ENCODE data around the gene DTHD1. TPM values are rescaled to one million over a fixed set of nuclear protein-coding genes. Genes with fewer than 3 reads are reported as not detected.

DTHD1 gene
- total RNA-seq, 3 donors from 2014 or later (not counting 1 experiment from before 2014, with no cell fraction given): 67.0 to 95.4 (median 81.5) TPM

DNA sequence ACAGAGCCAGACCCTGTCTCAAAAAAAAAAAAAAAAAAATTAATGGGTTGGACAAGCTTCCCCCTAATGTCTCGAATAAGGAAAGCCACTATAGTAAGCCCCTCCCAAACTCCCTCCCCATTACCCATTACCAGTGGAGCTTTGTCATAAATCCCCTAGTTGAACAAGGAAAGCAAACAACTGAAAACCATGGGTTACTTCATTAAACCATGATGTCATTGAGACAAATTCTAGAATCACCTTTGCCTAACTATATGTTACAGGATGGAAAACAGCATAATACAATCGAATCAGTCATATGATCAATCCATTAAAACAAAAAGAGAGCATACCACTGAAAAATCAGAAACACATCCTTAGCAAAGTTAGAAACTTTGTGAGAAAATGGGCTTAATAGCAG, 45.3 kb upstream of the DTHD1 start:
- no peak overlapping the region for H3K4me3 ChIP-seq (ENCODE audit: low read length)
- H3K27ac Mint-ChIP-seq: no peak overlapping the region
- DNase-seq (no peak), ATAC-seq (no peak)
- H3K4me1 ChIP-seq (ENCODE audit: control insufficient read depth, insufficient read depth, low read length): peaks cover 42% of the 10 kb centered on the region
- no peaks in the 10 kb centered on the region for H3K36me3 Mint-ChIP-seq
- H3K9me3 ChIP-seq (ENCODE audit: control insufficient read depth, insufficient read depth, low read length): peaks cover 3% of the 10 kb centered on the region
- no peak overlapping the region for H3K4me3 Mint-ChIP-seq
- peaks cover 0 to 3% of the 10 kb centered on the region in 2 donors for H3K9me3 Mint-ChIP-seq
- no peak overlapping the region for H3K27ac ChIP-seq (ENCODE audit: low read length)
- no peaks in the 10 kb centered on the region for H3K27me3 Mint-ChIP-seq (ENCODE audit: low read depth in 2 of 2)
- no peaks in the 10 kb centered on the region for H3K27me3 ChIP-seq (ENCODE audit: control insufficient read depth, insufficient read depth, low read length)
- intact Hi-C loops (cut with micrococcal nuclease): no loop called here
- peaks cover 92 to 94% of the 10 kb centered on the region in 2 donors for H3K4me1 Mint-ChIP-seq
- TF ChIP-seq, protein P1, sequence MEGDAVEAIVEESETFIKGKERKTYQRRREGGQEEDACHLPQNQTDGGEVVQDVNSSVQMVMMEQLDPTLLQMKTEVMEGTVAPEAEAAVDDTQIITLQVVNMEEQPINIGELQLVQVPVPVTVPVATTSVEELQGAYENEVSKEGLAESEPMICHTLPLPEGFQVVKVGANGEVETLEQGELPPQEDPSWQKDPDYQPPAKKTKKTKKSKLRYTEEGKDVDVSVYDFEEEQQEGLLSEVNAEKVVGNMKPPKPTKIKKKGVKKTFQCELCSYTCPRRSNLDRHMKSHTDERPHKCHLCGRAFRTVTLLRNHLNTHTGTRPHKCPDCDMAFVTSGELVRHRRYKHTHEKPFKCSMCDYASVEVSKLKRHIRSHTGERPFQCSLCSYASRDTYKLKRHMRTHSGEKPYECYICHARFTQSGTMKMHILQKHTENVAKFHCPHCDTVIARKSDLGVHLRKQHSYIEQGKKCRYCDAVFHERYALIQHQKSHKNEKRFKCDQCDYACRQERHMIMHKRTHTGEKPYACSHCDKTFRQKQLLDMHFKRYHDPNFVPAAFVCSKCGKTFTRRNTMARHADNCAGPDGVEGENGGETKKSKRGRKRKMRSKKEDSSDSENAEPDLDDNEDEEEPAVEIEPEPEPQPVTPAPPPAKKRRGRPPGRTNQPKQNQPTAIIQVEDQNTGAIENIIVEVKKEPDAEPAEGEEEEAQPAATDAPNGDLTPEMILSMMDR (IDR thresholded peaks at IDR 0.05): no peak
- H3K36me3 ChIP-seq (ENCODE audit: control insufficient read depth, insufficient read depth, low read length): peaks cover 20% of the 10 kb centered on the region
- WGBS (ENCODE audit: insufficient coverage): 100% methylated on average over 2 of the region's 2 CpGs

DNA sequence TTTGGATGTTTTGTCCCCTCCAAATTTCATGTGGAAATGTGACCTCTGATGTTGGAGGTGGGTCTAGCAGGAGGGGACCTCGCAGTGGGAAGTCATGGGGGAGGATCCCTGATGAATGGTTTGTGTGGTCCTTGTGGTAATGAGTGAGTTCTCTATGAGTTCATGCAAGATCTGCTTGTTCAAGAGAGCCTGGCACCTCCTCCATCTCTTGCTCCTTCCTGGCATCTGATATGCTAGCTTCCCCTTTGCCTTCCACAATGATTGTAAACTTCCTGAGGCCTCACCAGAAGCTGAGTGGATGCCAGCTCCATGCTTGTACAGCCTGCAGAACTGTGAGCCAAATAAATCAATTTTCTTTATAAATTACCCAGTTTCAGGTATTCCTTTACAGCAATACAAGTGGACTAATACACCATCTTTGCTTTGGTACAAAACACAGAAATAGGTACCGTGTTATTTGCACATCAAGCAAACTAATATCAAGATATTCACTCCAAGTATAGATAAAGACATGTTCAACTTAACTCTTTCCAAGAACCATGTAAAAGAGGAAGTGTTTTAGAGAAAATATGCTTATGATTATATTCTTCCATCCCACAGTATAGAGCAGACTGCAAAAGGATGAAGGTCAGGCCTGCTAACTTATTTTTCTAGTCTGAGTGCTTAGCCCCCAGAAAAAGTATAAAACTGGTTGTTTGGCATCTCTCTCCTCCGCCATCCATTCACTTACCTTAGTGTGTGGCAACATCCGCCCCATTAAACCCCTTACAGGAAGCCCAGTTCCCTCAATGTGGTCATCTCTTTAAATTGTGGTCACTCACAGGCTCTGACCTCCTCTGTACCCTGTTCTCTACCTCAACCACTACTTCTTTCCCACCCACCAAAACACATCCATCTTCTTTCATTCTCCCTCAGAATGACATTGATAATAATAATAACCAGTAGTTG, 43.8 kb upstream of the DTHD1 start:
- Mint-ChIP-seq H3K27ac (peak overlapping the region; percentile 75 to 83), H3K4me3 (peak overlapping the region; percentile 74), H3K36me3 (no peaks in the 10 kb centered on the region), H3K9me3 (no peaks in the 10 kb centered on the region), H3K4me1 (peaks cover 92 to 93% of the 10 kb centered on the region in 2 donors), H3K27me3 (ENCODE audit: low read depth in 2 of 2) (no peaks in the 10 kb centered on the region)
- peaks cover 20% of the 10 kb centered on the region for H3K36me3 ChIP-seq (ENCODE audit: control insufficient read depth, insufficient read depth, low read length)
- H3K27ac ChIP-seq (ENCODE audit: low read length): peak overlapping the region; percentile 17
- no peak overlapping the region for H3K4me3 ChIP-seq (ENCODE audit: low read length)
- DNase-seq (peak in 1 of 2 donors; percentile 33), ATAC-seq (peak; percentile 35 to 69 (median 51))
- WGBS (ENCODE audit: insufficient coverage): 20% methylated on average over 3 of the region's 4 CpGs
- H3K27me3 ChIP-seq (ENCODE audit: control insufficient read depth, insufficient read depth, low read length): no peaks in the 10 kb centered on the region
- intact Hi-C loops (cut with micrococcal nuclease): no loop called here
- peaks cover 3% of the 10 kb centered on the region for H3K9me3 ChIP-seq (ENCODE audit: control insufficient read depth, insufficient read depth, low read length)
- TF ChIP-seq, protein P1 (IDR thresholded peaks at IDR 0.05): no peak
- H3K4me1 ChIP-seq (ENCODE audit: control insufficient read depth, insufficient read depth, low read length): peaks cover 42% of the 10 kb centered on the region

DNA sequence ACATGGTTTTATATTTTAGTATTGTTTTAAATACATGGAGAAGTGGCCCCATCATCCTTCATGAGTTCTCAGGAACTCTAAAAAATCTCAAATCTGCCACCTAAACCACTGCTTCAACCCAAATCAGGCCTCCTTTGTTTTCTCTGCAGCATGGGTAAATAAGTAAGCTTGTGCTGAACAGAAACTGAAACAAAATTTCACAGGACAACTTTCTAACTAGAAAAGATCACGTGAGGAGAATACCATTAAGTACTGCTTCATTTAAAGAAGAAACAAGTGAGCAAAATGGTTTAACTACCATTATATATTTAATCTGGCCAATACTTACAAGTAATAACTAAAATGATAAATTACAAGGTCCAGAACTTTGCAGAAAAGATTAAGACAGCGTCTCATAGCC, 39.6 kb upstream of the DTHD1 start:
- intact Hi-C loops (cut with micrococcal nuclease): loop anchor here (2.0 to 5.0 kb wide), 3 partner anchors 34 to 81 kb away; no protein-coding TSS in a partner anchor
- peak overlapping the region; percentile 73 for H3K4me3 ChIP-seq (ENCODE audit: low read length)
- Mint-ChIP-seq H3K4me1 (peaks cover 78 to 80% of the 10 kb centered on the region in 2 donors), H3K36me3 (no peaks in the 10 kb centered on the region), H3K4me3 (peak overlapping the region; percentile 99), H3K9me3 (no peaks in the 10 kb centered on the region), H3K27ac (peak overlapping the region; percentile 95 to 99), H3K27me3 (ENCODE audit: low read depth in 2 of 2) (no peaks in the 10 kb centered on the region)
- DNase-seq: peak in 1 of 2 donors; percentile 76
- 0% methylated on average over 1 of the region's 2 CpGs for WGBS (ENCODE audit: insufficient coverage)
- peaks cover 16% of the 10 kb centered on the region for H3K36me3 ChIP-seq (ENCODE audit: control insufficient read depth, insufficient read depth, low read length)
- peak; percentile 28 to 53 (median 34) for ATAC-seq
- TF ChIP-seq, protein P1 (IDR thresholded peaks at IDR 0.05): no peak
- H3K27ac ChIP-seq (ENCODE audit: low read length): peak overlapping the region; percentile 96
- H3K9me3 ChIP-seq (ENCODE audit: control insufficient read depth, insufficient read depth, low read length): no peaks in the 10 kb centered on the region
- H3K27me3 ChIP-seq (ENCODE audit: control insufficient read depth, insufficient read depth, low read length): no peaks in the 10 kb centered on the region
- H3K4me1 ChIP-seq (ENCODE audit: control insufficient read depth, insufficient read depth, low read length): peaks cover 34% of the 10 kb centered on the region
